ENCODE results near the gene TTC39B. TPM values are rescaled to one million over a fixed set of nuclear protein-coding genes. Genes with fewer than 3 reads are reported as not detected.

TTC39B gene
- total RNA-seq, 1 donor from 2014 or later: 6.6 TPM

- no peaks in the 10 kb centered on the region for H3K9me3 Mint-ChIP-seq (ENCODE audit: low read depth)
- H3K4me1 Mint-ChIP-seq (ENCODE audit: low read depth): no peaks in the 10 kb centered on the region
- H3K4me3 Mint-ChIP-seq (ENCODE audit: low read depth): no peak overlapping the region
- DNase-seq (ENCODE audit: low spot score, unreplicated experiment): no peak
- peaks cover 1% of the 10 kb centered on the region for H3K36me3 Mint-ChIP-seq (ENCODE audit: insufficient read depth)
- no peaks in the 10 kb centered on the region for H3K27me3 Mint-ChIP-seq
- no peak for TF ChIP-seq CTCF (IDR thresholded peaks at IDR 0.05; ENCODE audit: unreplicated experiment)
- no peak overlapping the region for H3K27ac Mint-ChIP-seq
Observed at GRCh38 chr9:15221746-15222145, 85.3 kb downstream of the TTC39B start.

- no peaks in the 10 kb centered on the region for H3K4me1 Mint-ChIP-seq (ENCODE audit: low read depth)
- H3K27ac Mint-ChIP-seq: no peak overlapping the region
- H3K9me3 Mint-ChIP-seq (ENCODE audit: low read depth): no peaks in the 10 kb centered on the region
- H3K27me3 Mint-ChIP-seq: no peaks in the 10 kb centered on the region
- DNase-seq (ENCODE audit: low spot score, unreplicated experiment): no peak
- H3K36me3 Mint-ChIP-seq (ENCODE audit: insufficient read depth): peaks cover 4% of the 10 kb centered on the region
- TF ChIP-seq CTCF (IDR thresholded peaks at IDR 0.05; ENCODE audit: unreplicated experiment): no peak
- no peak overlapping the region for H3K4me3 Mint-ChIP-seq (ENCODE audit: low read depth)
Observed at GRCh38 chr9:15220658-15221318, 86.2 kb downstream of the TTC39B start.

GRCh38 chr9:15219546-15219945, 87.5 kb downstream of the TTC39B start:
- Mint-ChIP-seq H3K4me1 (ENCODE audit: low read depth) (no peaks in the 10 kb centered on the region), H3K9me3 (ENCODE audit: low read depth) (no peaks in the 10 kb centered on the region), H3K4me3 (ENCODE audit: low read depth) (no peak overlapping the region), H3K36me3 (ENCODE audit: insufficient read depth) (peaks cover 4% of the 10 kb centered on the region), H3K27me3 (no peaks in the 10 kb centered on the region), H3K27ac (no peak overlapping the region)
- no peak for TF ChIP-seq CTCF (IDR thresholded peaks at IDR 0.05; ENCODE audit: unreplicated experiment)
- no peak for DNase-seq (ENCODE audit: low spot score, unreplicated experiment)

- Mint-ChIP-seq H3K27ac (no peak overlapping the region), H3K4me1 (ENCODE audit: low read depth) (no peaks in the 10 kb centered on the region), H3K27me3 (no peaks in the 10 kb centered on the region), H3K9me3 (ENCODE audit: low read depth) (no peaks in the 10 kb centered on the region), H3K36me3 (ENCODE audit: insufficient read depth) (peaks cover 4% of the 10 kb centered on the region), H3K4me3 (ENCODE audit: low read depth) (no peak overlapping the region)
- no peak for DNase-seq (ENCODE audit: low spot score, unreplicated experiment)
- TF ChIP-seq CTCF (IDR thresholded peaks at IDR 0.05; ENCODE audit: unreplicated experiment): no peak
Observed at GRCh38 chr9:15218994-15219393, 88.0 kb downstream of the TTC39B start.

GRCh38 chr9:15213249-15213648, 93.8 kb downstream of the TTC39B start:
- TF ChIP-seq CTCF (IDR thresholded peaks at IDR 0.05; ENCODE audit: unreplicated experiment): no peak

More at GRCh38 chr9:15213249-15213648, 93.8 kb downstream of the TTC39B start:
- peaks cover 10% of the 10 kb centered on the region for H3K4me1 Mint-ChIP-seq (ENCODE audit: low read depth)
- DNase-seq (ENCODE audit: low spot score, unreplicated experiment): no peak
- H3K27ac Mint-ChIP-seq: peak overlapping the region; percentile 14
- no peaks in the 10 kb centered on the region for H3K27me3 Mint-ChIP-seq
- no peak overlapping the region for H3K4me3 Mint-ChIP-seq (ENCODE audit: low read depth)
- H3K9me3 Mint-ChIP-seq (ENCODE audit: low read depth): no peaks in the 10 kb centered on the region
- H3K36me3 Mint-ChIP-seq (ENCODE audit: insufficient read depth): peaks cover 2% of the 10 kb centered on the region

Data from progenitor cell of endocrine pancreas (in vitro differentiated cells).